NOMO-1 (cell line): Measurements from ENCODE around the gene TBC1D16.

Experiments
- DNase-seq, 2 experiments: peaks; one replicate each; lab custom pipeline; 2025; ENCODE audit not compliant: unreplicated experiment in 2 of 2; lab: John Stamatoyannopoulos, UW

Gene TBC1D16

GRCh38 chr17:79919862-79920720 is 115.6 kb downstream of the TBC1D16 start:
- no peak for DNase-seq

- DNase-seq = no peak
These were observed 116.5 kb downstream of the TBC1D16 start for GRCh38 chr17:79919164-79919585.

DNA sequence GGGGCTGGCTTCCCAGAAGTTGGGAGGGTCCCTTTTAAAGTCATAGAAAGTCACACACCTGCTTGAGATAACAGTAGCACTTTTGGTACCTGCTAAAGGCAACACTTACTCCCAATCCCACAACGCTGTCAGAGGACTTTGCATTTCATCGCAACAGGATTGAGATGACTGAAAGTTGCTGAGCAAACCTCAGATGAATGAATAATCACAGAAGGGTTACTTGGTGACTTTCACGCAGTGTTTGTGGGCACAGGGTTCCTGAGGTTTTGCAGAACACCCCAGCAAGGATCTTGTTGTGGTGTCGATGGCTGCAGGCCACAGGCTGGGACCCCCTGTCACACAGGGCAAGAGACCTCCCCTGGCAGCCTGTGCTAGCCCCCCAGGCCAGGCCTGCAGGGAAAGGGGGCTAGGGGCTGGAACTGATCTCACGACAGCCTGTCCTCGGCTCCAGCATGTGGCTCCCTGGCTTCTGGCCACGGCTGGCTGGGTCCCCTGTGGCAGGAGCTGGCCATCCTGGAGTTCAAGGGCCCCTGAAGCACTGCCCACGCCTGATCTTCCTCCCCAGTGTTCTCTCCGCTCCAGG is 117.0 kb downstream of the TBC1D16 start:
- DNase-seq = no peak

DNA sequence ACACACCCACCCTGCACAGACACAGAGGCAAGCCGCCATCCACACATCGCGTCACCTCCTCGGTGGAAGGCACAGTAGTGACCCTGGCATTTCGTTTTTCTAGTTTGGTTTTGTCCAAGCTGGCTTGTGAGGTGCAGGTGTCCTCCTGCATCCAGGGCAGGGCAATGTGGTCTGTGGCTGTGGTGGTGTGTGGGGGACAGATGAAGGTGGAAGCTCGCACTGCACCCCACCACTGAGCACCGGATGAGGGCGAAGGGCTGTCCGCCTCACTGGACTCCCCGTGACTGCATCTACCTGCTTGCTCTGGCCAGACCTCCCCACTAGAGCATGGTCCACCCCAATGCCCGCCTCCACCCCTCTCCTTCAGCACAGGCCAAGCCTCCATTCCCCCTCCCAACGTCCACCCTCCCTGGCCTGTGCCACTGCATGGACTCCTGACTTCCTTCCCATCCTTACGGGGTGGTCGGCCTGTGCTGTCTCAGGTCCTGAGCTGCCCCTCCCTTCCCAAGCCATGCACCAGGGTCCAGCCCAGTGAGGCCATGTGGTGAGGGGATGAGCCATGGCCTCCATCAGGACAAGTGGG is 117.7 kb downstream of the TBC1D16 start:
- DNase-seq = no peak

DNA sequence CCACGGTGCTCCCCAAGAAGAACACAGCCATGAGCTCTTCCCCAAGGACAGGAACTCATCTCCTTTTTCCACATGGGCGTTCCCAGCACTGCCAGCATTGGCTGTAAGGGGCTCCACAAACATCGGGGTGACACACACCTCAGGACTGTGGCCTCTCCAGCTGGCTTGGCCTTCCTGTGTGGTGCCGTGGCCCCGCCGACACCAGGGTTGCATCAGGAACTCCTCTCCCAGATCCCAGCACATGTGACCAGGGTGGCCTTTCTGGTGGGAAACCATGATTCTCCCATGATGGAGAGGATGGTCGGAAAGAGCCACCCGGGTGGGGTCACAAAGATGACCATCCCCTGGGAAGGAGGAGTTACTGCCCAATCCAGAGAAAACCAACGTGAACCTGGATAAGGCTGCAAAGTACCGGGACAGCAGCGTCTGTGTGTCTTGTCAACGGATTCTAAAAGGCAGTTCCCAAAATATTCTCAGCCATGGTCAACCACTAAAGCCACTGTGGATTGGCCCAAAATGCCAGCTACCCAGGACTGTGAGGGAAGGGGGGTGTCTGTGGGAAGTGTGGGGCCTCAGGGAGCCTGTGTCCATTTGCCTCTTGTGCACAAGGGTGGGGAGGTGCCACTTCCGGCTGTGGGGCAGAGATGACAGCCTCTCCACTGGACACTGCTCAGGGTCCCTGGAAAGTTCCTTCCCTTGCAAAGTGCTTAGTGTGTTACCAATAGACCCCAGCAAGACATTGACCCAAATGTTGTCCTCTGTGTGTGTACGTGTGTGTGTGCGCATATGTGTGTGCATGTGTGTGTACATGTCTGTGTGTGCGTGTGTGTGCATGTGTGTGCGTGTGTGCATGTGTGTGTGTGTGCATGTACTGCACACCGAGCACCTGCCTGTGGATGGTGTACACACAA is 118.4 kb downstream of the TBC1D16 start:
- DNase-seq = no peak

GRCh38 chr17:79916506-79916905 is 119.2 kb downstream of the TBC1D16 start:
- no peak for DNase-seq

GRCh38 chr17:79915850-79916430 is 119.7 kb downstream of the TBC1D16 start:
- DNase-seq = peak in 1 of 2 experiments; percentile 17

- no peak for DNase-seq
These were observed 120.6 kb downstream of the TBC1D16 start for GRCh38 chr17:79914813-79915740.

DNA sequence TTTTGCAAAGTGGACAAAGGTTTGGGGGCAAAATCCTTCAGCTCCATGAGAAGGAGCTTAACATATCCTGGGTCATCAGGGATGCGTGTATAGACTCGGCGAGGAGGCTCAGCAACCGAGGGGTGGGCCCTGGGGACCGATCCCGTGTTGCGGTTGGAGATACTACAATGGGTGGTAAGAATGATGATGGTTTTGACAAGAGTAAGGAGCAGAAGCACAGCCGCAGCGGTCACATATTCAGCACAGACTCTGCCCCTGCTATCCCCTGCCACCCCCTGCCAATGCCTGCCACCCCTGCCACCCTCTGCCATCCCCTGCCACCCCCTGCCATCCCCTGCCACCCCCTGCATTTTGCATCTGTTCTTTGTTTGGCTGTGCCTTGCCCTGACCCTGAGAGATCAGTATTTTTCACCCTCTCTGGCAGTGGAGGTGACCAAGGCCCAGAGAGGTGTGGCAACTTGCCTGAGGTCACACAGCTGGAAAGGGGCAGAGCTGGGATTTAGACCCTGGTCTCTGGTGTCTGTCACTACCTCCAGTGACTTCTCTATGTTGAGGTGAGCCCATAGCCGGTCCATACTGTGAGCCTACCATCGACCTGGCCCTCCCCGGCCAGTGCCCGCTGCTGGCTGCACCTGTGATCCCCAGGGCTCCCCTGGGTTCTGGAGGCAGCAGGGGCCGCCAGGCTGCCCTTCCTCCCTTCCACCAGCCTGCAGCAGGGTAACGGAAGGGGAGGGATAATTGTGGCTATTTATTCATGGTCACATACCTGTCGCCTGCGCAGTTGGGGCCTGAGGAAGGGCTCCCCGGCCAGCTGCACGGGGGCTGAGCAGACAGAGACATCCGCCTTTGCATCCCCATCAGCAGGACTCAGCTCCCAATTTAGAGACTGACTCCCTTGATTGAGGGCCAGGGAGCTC is 121.5 kb downstream of the TBC1D16 start:
- DNase-seq = no peak

DNA sequence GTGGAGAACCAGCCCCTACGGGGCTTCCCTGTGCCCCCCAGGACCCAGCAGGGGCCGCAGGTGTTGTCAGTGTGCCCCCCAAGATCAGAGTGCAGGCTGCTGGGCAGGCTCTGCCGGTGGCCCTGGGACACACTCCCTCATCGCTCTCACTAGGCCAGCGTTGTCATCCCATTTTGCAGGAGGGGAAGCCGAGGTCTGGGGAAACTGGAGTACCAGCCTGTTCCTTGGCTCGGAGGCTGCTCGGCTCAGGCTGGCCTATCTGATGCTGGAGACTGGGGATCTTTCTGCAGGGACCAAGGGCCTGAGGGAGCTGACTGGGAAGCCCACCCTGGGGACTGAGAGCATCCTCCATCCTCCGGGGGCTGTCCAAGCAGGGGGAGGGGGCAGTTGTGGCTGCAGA is 122.2 kb downstream of the TBC1D16 start:
- DNase-seq = no peak

DNA sequence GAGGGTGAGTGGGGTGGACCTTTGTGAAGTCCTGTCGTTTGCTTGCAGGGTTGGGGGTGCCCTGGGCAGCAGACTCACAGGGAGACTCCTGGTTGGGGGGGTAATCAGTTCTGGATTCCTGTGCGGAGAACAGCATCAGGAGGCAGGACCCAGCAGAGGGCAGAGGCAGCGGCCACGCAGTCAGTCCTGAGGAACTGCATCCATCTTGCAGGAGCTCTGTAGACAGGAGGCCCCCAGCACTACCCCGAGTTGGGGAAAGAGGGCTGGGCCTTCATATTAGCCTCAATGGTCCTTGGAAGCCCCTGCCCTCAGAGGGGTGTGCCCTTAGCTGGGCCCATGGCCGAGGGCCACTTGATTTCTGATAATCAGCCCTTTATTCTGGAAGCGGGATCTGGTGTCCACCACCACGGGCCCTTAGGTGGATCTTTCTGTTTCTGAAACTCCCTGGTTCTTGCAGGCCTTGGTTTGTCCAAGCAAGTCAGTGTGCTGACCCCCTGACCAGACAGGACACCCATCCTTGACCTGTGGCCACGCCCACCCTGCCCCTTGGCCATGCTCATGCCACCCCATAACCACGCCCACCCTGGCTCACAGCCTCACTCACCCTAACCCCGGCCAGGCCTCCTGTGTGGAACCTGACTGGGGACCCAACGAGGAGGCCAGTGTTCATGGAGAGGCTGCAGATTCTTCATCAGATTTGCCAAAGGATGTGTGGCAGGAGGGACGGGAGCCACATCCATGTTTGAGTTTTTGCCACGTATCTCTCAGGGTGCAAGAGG is 122.9 kb downstream of the TBC1D16 start:
- no peak for DNase-seq

- DNase-seq = no peak
These were observed 124.0 kb downstream of the TBC1D16 start for GRCh38 chr17:79911430-79912399.

- DNase-seq = no peak
These were observed 124.7 kb downstream of the TBC1D16 start for GRCh38 chr17:79910985-79911361.

DNA sequence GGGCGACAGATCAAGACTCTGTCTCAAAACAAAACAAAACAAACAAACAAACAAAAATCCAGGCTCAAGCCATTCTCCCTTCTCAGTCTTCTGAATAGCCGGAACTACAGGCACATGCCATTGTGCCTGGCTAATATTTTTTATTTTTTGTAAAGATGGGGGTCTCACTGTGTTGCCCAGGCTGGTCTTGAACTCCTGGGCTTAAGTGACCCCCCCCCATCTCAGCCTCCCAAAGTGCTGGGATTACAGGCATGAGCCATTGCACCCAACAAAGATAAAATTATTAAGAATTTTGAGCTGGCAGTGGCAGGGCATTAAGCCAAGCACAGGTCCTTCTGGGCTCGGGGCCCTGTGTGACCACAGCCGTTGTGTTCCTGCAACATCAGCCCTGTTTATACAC is 126.6 kb downstream of the TBC1D16 start:
- DNase-seq = no peak

GRCh38 chr17:79907850-79908249 is 127.8 kb downstream of the TBC1D16 start:
- no peak for DNase-seq

- DNase-seq = no peak
These were observed 128.4 kb downstream of the TBC1D16 start for GRCh38 chr17:79907217-79907715.
